Renal pelvis (tissue), 12 donors: ENCODE results near the gene ELAVL1. TPM values are rescaled to one million over a fixed set of nuclear protein-coding genes. Genes with fewer than 3 reads are reported as not detected.
"Not testable (repeated sequence)": the region's sequence is repeated elsewhere in the genome, so short reads cannot be mapped to it uniquely, and the experiment has no call there.

ENCODE experiments used
- DNase-seq: peaks from one replicate; pipeline ENCODE4 v3.0.0-alpha.2; 2013
- long read RNA-seq, 16 experiments: transcript quantifications; one replicate each; lab custom pipeline, GENCODE V29; 2026
- polyA plus RNA-seq, 3 donors: library from polyadenylated mRNA; unstranded; fragments of 120-200 nt; gene quantifications; one replicate each; pipeline ENCODE4 v1.2.1, GENCODE V29; 2013; ENCODE audit not compliant: insufficient read length in 3 of 3

The ELAVL1 gene
- polyA plus RNA-seq, result 10 to 100 TPM; 78.6 to 89.2 (median 85.4) TPM
- long read RNA-seq, donor 1, full-length matches to known transcripts, result 45 of 45 reads
- long read RNA-seq, donor 1, partial matches to known transcripts, result 0 of 45 reads
- long read RNA-seq, donor 1, other reads (novel, unspliced or antisense), result 0 of 45 reads
- long read RNA-seq, donor 2, full-length matches to known transcripts, result 41 of 41 reads
- long read RNA-seq, donor 2, partial matches to known transcripts, result 0 of 41 reads
- long read RNA-seq, donor 2, other reads (novel, unspliced or antisense), result 0 of 41 reads
- long read RNA-seq, donor 3, full-length matches to known transcripts, result 29 of 37 reads
- long read RNA-seq, donor 3, partial matches to known transcripts, result 8 of 37 reads
- long read RNA-seq, donor 3, other reads (novel, unspliced or antisense), result 0 of 37 reads
- long read RNA-seq, donor 4, full-length matches to known transcripts, result 22 of 22 reads
- long read RNA-seq, donor 4, partial matches to known transcripts, result 0 of 22 reads
- long read RNA-seq, donor 4, other reads (novel, unspliced or antisense), result 0 of 22 reads
- long read RNA-seq, donor 5, full-length matches to known transcripts, result 24 of 24 reads
- long read RNA-seq, donor 5, partial matches to known transcripts, result 0 of 24 reads
- long read RNA-seq, donor 5, other reads (novel, unspliced or antisense), result 0 of 24 reads
- long read RNA-seq, donor 6, full-length matches to known transcripts, result 38 of 38 reads
- long read RNA-seq, donor 6, partial matches to known transcripts, result 0 of 38 reads
- long read RNA-seq, donor 6, other reads (novel, unspliced or antisense), result 0 of 38 reads
- long read RNA-seq, donor 7, full-length matches to known transcripts, result 61 of 82 reads
- long read RNA-seq, donor 7, partial matches to known transcripts, result 21 of 82 reads
- long read RNA-seq, donor 7, other reads (novel, unspliced or antisense), result 0 of 82 reads
- long read RNA-seq, donor 8, full-length matches to known transcripts, result 23 of 23 reads
- long read RNA-seq, donor 8, partial matches to known transcripts, result 0 of 23 reads
- long read RNA-seq, donor 8, other reads (novel, unspliced or antisense), result 0 of 23 reads
- long read RNA-seq, donor 9, full-length matches to known transcripts, result 45 of 51 reads
- long read RNA-seq, donor 9, partial matches to known transcripts, result 6 of 51 reads
- long read RNA-seq, donor 9, other reads (novel, unspliced or antisense), result 0 of 51 reads
- long read RNA-seq, donor 10, full-length matches to known transcripts, result 28 of 33 reads
- long read RNA-seq, donor 10, partial matches to known transcripts, result 5 of 33 reads
- long read RNA-seq, donor 10, other reads (novel, unspliced or antisense), result 0 of 33 reads
- long read RNA-seq, donor 11, full-length matches to known transcripts, result 32 of 38 reads
- long read RNA-seq, donor 11, partial matches to known transcripts, result 6 of 38 reads
- long read RNA-seq, donor 11, other reads (novel, unspliced or antisense), result 0 of 38 reads
- long read RNA-seq, donor 12, full-length matches to known transcripts, result 62 of 62 reads
- long read RNA-seq, donor 12, partial matches to known transcripts, result 0 of 62 reads
- long read RNA-seq, donor 12, other reads (novel, unspliced or antisense), result 0 of 62 reads
- long read RNA-seq, donor 13, full-length matches to known transcripts, result 20 of 20 reads
- long read RNA-seq, donor 13, partial matches to known transcripts, result 0 of 20 reads
- long read RNA-seq, donor 13, other reads (novel, unspliced or antisense), result 0 of 20 reads
- long read RNA-seq, donor 14, result 0 reads
- long read RNA-seq, donor 15, result 0 reads
- long read RNA-seq, donor 16, full-length matches to known transcripts, result 39 of 39 reads
- long read RNA-seq, donor 16, partial matches to known transcripts, result 0 of 39 reads
- long read RNA-seq, donor 16, other reads (novel, unspliced or antisense), result 0 of 39 reads

DNA sequence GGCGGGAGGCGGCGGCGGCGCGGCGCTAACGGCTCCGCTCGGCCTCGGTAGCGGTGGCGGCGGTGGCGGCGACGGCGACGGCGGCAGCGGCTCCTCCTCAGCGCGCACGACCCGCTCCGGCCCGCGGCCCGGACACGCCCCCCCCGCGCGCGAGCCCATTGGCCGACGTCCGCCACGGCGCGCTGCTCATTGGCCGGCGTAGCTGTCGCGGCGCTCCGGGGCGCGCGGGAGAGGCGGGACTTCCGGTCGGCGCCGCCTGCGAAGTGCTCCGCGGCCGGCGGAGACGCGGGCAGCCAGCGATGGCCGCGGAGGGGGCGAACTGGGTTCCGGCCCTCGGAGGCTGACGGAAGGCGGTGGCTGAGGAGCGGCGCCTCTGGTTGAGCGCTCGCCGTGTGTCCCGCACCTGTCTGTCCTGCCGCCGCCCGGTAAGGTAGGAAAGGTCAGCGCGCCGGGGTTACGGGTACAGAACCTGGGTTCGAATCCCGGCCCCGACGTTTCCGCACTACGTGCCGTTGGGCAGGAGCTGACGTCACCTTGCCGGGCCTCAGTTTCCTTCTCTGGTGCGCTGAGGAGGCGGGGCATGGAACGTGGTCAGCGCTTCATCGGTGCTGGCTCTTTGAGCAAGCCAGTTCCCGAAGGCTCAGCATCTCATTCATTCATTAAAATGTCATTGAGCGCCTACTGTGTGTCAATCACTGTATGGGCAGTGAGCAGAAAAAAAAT lies at the start of gene ELAVL1:
ELAVL1 (minus strand) TSS at position 108 of the 723 bp plus-strand sequence. CDS start 13,826 bp downstream, outside the sequence.
- DNase-seq, result peak; percentile 91

DNA sequence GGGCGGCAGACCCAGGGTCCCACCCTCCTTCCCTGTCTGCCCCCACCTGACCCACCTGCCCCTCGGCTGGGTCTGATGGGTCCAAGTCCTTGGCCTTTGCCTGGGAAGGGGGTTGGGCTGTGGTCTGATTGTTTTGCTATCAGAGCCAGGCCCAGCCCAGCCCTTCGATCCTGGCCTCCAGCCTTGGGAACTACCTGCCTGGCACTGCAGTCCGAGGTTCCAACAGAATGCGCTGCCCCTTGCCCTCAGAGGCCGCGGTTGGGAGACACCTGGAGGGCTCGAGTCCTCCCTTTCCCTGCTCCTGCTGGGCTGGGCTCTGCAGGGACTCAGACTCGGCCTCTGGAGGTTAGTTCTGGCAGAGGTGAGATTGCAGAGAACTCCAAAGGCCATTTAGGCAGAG lies 48.7 kb upstream of the ELAVL1 start:
- DNase-seq, result no peak

DNA sequence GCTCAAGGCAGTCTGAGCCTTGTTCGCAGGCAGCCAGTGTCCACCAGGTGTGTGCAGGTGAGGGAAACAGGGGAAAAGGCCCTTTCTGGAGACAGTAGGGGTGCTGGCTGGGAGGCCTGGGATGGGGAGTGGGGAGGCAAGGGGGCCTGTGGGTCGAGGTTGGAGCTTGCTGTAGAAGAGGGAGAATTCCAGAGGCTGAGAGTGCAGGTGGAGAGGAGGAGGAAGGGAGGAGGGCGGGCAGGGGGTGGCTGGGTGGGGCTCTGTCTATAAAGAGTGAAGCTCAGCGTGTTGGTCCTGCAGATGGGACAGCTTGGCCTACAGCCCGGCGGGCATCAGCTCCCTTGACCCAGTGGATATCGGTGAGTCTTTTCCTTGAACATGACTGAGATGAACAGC lies 47.0 kb upstream of the ELAVL1 start, which contains the start of gene CCL25:
CCL25 (plus strand) TSS at position 297 of the 396 bp plus-strand sequence. CDS start 290 bp downstream, outside the sequence.
- no peak for DNase-seq

DNA sequence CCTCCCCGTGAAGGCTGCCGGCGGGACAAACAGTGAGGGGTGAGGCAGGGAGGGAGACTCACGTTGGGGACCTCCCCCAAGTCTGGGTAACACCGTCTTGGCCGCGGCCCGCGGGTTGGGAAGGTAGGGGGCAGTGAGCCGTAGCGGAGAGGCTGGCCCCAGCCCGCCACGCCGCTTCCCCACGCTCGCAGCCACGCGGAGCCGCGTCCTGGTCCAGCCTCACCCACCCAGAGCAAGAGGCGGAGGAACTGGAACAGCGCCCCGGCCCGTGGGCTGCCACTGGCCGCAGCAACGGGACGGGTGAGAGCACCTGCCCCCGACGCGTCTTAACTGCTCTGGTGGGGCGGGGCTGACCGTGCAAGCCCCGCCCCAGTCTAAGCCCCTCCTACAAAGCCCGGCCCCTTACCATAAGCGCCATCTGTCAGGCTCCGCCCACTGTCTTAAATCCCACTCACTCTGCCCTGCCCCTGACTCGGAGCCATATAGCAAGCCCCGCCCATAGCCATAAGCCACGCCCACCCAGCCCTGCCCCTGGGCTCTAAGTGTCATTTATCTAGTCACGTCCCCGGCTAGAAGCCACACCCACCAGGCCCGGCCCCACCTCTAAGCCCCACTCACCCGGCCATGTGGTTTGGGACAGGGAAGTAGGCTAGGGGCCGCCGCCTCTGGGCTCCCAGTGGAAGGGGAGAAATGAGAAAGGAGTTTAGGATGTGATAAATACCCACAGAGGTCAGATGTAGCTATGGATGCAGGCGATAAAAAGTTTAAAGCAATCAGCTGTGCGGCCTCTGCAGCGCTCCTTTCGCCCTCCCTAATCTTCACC lies 45.0 kb upstream of the ELAVL1 start:
- peak; percentile 86 for DNase-seq

DNA sequence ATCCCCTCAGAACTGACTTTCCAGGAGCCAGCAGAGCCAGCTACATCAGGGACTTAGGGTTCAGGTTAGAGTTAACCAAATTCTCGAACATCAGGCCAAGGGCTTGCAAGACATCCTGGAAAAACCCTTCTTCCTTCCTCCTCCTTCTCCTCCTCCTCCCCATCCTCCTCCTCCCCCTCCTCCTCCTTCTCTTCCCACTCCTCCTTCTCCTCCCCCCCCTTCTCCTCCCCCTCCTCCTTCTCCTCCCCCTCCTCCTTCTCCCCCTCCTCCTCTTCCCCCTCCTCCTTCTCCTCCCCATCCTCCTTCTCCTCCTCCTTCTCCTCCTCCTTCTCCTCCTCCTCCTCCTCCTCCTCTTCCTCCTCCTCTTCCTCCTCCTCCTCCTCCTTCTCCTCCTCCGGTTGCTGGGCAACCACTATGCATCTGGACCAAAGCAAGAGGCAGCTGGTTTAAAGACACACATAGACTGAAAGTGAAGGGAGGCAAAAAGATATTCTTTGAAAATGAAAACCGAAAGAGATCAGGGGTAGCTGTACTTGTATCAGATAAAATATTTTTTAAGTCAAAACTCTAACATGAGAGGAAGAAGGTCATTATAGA lies 41.2 kb upstream of the ELAVL1 start:
- DNase-seq, result no peak

DNA sequence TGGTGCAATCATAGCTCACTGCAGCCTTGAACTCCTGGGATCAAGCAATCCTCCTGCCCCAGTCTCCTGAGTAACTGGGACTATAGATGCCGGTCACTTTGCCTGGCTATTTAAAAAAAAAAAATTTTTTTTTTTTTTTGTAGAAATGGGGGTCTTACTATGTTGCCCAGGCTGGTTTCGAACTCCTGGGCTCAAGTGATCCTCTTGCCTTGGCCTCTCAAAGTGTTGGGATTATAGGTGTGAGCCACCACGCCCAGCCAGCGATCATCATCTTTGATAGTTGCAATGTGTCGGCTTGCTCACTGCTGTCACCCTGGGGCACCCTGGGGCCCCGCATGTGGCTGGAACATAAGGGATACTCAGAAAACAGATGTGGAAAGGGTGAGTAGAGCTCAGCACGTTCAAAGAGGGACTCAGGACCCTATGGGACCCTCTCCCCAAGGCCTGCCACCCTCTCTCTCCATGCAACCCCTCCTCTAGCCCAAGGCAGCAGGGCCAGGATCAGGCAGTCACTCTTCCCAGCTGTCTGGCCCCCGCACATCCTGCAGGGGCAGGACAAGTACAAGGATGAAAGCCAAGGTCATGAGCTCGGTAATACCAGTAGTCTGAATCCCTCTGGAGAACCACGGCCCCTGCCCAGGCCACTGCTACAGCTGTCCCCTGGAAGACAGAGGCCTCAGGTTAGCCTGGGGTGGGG lies 40.6 kb upstream of the ELAVL1 start:
- no peak for DNase-seq

DNA sequence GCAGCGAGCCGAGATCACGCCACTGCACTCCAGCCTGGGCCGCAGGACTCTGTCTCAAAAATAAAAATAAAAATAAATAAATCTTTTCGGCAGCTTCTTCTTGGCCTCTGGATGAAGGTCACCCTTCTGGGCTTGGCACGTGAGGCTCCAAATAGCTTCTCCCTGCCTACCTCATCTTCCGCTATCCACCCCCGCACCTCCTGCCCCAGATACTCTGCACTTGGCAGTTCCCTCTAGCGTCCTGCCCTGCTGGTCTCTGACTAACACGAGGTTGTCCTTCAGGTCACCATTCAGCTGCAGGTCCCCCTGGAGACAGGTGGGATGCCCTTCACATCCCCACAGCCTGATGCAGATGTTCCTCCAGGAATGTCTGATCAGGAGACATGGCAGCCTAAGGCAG lies 38.6 kb upstream of the ELAVL1 start:
- DNase-seq, result no peak

DNA sequence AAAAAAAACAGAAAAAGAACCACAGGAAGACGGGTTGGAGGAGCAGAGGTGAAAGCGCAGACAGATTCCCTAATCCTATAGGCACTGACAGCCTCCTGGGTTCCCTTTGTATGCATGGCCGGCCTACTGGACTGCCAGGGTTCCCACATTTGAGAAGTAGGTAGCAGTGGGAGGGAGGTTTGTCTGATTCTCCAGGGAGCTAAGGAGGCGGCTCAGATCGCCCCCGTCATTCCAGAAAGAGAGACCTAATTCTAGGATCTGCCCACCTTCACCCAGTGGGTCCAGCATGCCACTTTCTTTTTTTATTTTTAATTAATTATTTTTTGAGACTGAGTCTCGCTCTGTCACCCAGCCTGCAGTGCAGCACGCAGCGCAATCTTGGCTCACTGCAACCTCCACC lies 37.5 kb upstream of the ELAVL1 start:
- DNase-seq, result no peak

DNA sequence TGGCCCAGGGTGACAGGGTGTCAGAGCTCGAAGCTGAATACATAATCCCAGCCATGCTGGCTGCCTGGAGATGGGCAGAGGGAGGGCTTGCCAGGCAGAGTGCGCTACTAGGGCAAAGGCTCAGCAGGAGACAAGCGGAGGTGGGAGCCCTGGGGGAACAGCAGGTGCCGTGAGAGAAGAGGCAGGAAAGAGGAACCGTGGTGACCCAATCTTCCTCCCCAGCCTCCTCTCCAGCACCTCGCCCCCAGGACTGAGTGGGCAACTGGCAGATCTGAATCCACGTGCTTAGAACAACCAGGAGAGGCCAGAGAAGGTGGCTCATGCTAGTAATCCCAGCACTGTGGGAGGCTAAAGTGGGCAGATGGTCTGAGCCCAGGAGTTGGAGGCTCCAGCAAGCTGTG lies 36.1 kb upstream of the ELAVL1 start:
- DNase-seq, result no peak

DNA sequence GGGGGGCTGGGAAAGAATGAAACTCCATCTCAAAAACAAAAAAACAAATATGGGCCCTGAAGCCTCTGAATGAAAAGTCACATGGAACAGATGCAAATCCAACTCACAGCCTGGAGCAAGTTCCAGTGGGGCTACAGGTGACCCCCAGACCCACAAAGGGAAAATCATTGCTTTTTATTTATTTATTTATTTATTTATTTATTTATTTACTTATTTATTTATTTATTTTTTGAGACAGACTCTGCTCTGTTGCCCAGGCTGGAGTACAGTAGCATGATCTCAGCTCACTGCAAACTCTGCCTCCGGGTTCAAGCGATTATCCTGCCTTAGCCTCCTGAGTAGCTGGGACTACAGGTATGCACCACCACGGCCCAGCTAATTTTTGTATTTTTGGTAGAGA lies 33.8 kb upstream of the ELAVL1 start:
- no peak for DNase-seq

DNA sequence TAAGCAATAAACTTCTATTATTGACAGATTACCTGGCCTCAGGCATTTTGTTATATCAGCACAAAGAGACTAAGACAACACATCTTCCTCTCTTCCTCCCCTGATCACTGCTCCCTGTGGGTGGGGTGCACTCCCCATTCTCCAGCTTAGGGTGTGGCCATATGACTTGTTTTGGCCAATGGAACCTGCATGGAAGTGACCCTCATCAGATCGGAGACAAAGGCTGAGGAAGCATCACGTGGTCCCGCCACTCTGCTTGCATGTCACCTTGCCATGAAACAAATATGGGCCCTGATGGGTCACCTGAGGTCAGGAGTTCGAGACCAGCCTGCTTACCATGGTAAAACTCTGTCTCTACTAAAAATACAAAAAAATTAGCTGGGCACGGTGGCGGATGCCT lies 33.4 kb upstream of the ELAVL1 start:
- DNase-seq, result no peak

DNA sequence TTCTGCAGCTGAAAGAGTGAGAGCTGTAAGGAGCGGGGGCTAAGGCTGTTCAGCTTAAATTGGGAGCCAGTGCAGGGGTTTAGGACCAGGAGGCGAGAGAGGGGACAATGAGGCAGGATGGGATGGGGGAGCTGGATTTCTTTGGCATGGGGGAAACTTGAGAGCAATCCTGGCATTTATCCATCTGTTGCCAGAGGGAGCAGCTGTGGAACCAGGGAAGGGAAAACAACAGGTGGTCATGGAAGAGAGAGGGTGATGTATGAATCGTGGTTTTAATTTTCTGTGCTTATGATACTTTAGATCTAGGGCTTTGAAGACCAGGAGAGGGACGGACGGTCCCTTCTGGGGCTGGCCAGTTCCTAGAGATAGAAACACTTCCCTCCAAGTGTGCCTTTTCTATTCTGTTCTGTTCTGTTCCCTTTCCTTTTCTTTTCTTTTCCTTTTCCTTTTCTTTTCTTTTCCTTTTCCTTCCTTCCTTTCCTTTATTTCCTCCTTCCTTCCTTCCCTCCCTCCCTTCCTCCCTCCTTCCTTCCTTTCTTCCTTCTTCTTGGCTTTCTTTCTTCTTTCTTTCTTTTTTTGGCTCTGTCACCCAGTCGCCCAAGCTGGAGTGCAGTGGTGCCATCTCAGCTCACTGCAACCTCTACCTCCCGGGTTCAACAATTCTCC lies 31.1 kb upstream of the ELAVL1 start:
- no peak for DNase-seq

DNA sequence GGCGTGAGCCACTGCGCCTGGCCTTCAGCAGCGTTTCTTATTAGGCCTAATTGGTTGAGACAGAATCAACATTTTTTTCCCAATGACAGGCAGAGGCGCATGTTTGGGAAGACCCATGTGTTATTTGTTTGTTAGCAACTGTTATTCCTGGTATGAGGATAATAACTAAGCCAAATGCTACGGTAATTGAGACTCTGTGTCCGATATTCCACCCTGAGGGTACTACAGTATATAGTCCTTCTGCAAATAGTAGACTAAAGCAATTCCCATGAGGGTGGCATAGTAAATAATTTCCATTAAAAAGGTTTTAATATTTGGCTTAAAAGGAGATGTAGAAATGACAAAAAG lies 28.7 kb upstream of the ELAVL1 start:
- DNase-seq, result no peak

DNA sequence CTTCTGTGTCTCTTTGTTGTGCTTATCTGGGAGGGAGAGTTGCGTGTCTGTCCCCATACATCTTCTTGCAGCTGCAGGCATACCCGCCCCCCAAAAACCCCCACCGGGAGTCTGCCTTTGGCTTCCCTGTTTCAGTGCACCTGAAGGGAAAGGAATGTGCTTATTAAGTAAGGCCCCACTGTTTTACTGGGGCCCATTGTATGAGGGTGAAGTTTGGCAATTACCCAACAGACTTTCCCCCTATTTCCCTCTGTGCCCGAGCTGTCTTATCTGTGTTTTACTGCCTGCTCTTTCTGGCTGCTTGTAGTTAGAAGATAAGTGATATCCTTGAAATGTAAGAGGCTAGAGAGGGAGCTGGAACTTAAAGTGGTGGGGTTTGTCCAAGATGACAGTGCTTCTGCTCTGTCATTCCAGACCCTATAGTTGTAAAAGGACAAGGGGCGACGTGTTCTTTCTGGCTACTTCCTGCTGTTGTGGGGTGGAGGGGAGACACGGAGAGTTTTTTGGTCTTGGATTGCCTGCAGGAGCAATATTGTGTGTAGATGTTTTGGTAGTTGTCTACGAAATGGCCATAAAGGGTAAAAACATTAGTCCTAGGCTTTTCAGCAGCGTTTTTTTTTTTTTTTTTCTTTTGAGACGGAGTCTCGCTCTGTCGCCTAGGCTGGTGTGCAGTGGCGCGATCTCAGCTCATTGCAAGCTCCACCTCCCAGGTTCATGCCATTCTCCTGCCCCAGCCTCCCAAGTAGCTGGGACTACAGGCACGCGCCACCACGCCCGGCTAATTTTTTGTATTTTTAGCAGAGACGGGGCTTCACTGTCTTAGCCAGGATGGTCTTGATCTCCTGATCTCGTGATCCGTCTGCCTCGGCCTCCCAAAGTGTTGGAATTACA lies 28.1 kb upstream of the ELAVL1 start:
- DNase-seq, result not testable (repeated sequence)

DNA sequence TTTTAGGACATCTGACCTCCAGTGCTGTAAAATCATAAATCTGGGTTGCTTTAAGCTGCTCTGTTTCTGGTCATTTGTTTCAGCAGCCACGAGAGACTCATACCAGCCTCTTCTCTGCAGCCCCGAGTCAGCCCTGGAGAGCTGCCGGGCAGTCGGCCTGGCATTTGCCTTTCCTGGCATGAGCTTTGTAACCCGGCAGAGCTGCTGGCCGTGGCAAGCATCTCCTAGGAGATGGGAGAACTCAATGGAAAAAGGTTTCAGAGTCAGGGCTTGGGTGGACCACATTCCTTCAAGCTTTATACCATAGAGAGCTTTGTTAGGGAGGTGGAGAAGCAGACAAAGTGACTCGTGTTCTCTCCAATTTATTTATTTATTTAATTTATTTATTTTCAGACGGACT lies 25.5 kb upstream of the ELAVL1 start:
- no peak for DNase-seq

DNA sequence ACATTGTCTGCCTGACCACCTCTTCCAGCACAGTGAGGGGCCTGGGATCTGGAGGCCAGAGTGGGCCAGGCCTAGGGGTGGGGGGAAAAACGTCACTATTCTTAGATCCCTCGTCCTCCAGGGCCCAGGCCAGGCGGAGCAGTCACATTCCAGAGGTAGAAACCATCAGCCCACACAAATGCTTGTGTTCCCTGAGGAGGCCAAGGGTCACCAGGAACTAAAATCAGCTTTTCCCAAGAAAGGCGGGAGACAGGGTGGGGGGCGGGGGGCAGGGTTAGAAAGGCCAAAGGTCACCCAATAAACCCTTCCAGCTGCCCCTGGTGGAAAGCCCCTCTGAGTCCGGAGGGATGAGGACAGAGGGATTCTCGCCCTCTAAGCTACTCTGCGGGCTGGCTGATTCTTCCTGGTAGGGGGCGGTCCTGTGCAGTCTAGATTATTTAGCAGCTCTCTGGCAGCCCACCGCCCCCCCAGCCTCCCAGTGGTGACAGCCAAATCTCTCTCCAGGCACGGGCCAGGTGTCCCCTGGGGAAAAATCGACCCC lies 23.6 kb upstream of the ELAVL1 start:
- DNase-seq, result peak; percentile 64
